H7 (cell line): ENCODE measurements around the gene SLC37A2. TPM values are rescaled to one million over a fixed set of nuclear protein-coding genes. Genes with fewer than 3 reads are reported as not detected.

ENCODE experiments used
- DNase-seq: peaks from one replicate; pipeline ENCODE4 v3.0.0; 2012
- H3K27me3 ChIP-seq: 2 replicates; pipeline ENCODE4 v1.6.0; 2011; ENCODE audit warnings: mild to moderate bottlenecking, low read length; ENCODE audit not compliant: control insufficient read depth, insufficient read depth
- H3K36me3 ChIP-seq: replicated peaks from 2 replicates; pipeline ENCODE4 v1.5.1; 2011; ENCODE audit warnings: low read length; ENCODE audit not compliant: control insufficient read depth, insufficient read depth
- H3K4me3 ChIP-seq: 2 replicates; pipeline ENCODE4 v1.5.1; 2011; ENCODE audit warnings: low read depth, mild to moderate bottlenecking, control low read depth, low read length, moderate library complexity; ENCODE audit not compliant: insufficient read depth
- total RNA-seq: library from RNA; depleted of rRNA; stranded (reverse); fragments of >200 nt; shearing (Covaris generic); gene quantifications from 2 replicates; pipeline ENCODE4 v1.2.3, GENCODE V29; 2014

Gene SLC37A2
- total RNA-seq, 1 experiment from 2014 or later: 0.73 TPM

DNA sequence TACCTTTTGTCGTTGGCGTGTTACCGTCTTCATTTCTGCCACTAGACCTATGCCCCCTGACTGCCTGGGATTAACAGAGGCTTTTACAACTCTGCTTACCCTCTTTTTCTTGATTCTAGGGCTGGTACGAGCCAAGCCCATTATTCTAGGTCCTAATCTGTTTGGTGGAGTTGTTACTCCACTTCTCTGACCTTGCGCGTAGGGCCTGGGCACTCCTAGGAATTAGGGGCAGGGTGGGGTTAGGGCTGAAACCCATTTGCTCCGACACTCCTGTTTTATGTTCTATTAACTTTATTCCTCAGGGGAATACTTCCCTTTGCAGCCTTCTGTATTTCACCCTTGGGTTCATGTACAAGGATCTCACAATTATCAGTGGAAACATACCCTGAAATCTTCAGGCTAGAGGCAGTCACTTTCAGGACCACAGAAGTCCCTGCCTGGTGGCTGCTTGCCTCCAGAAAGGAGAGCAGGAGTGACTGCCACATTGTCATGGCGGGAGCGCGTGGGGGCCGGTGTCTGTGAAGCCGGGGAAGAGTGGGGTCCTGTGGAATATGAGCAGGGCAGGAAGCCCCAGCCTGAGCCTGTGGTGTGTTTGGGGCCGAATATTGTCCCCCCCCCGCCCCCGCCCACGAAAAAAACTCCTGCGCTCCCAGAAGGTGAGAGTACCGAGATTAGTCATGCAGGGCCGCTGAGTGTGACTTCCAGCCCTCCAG, 731 bp upstream of the SLC37A2 start:
- Histone ChIP-seq H3K36me3 (no peaks in the 10 kb centered on the region), H3K27me3 (peaks cover 50% of the 10 kb centered on the region), H3K4me3 (peak overlapping the region; percentile 70)
- DNase-seq: peak; percentile 47

DNA sequence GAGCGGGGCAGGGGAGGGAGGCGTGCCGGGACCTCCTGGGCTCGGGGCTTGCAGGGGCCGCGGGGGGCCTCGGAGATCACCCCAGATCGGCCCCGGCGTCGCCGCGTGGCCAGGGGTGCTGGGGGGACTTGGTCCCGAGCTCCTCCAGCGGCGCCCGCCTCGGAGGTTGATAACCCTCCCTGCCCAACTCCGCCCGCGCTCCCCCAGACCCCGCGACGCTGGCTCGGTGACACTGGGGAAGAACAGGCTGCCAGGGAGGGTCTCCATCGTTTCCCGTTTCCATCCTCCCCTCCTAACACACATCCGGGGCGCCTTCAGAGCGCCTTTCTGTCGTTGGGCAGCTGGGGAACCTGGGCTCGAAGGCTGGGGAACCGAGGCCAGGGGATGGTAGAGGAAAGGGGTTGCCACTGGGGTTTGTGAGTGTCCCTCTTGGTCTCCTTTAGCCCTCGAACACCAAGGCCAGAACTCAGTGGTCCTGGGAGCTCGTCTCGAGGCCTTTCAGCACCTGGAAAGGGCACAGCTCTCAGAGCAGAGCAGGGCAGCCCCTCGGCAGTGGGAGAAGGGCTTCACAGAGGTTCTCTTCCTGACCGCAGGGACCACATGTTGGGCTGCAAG, 431 bp downstream of the SLC37A2 start:
- DNase-seq: peak; percentile 75

DNA sequence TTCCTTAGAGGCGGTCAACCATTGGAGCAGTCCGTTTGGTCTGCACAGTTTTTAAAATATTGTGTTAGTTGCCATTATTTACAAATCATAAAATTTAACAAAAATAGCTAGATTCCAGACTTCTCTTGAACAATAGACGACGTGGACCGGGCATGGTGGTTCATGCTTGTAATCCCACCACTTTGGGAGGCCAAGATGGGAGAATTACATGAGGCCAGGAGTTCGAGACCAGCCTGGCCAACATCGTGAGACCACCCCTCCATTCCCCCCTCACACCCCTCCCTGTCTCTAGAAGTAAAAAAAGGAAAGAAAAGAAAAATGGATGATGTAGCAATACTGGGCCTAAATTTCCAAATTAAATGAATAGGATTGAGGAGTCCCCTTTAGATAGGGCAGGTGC, 965 bp downstream of the SLC37A2 start:
- H3K27me3 ChIP-seq: peaks cover 50% of the 10 kb centered on the region

More for the DNA sequence above, 431 bp downstream of the SLC37A2 start:
- H3K4me3 ChIP-seq: peak overlapping the region; percentile 70
- H3K36me3 ChIP-seq: no peaks in the 10 kb centered on the region
- peaks cover 50% of the 10 kb centered on the region for H3K27me3 ChIP-seq

DNA sequence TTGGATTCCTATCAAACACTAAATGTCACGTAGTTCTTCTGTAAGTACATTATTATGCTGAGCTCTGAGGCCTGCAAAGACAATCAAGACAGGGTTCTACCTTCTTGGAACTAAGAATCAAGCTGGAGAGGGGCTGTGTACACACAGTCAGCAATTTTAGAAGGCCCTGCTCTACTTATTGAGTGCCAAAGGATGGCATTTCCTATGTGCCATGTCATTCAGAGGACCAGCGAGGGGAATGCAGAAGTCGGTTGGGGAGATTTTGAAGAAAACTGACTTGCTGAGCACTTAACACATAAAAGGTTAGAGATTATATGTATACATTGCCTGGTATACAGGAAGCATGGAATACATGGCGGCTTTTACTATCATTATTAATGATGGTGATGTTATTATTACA, 5.3 kb downstream of the SLC37A2 start:
- Histone ChIP-seq H3K36me3 (no peaks in the 10 kb centered on the region), H3K4me3 (no peak overlapping the region), H3K27me3 (peaks cover 24% of the 10 kb centered on the region)
- DNase-seq: no peak

More for the DNA sequence above, 965 bp downstream of the SLC37A2 start:
- H3K4me3 ChIP-seq: peak overlapping the region; percentile 70
- DNase-seq: no peak
- no peaks in the 10 kb centered on the region for H3K36me3 ChIP-seq

DNA sequence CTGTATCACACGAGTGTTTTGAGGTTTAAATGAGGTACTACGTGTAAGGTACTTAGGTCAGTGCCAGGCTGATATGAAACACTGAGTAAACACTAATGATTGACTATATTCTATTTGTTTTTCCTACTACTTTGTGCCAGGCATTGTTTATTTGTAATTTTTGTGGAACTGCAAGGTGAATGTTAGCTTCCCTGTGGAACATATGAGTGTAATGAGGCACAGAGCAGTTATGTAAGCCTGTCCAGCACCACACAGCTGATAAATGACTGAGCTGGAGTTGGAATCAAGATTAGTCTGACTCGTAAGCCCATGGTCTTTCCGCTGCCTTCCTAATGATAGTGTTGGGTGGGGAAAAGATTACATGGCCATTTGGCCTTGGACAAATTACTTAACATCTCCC, 5.9 kb downstream of the SLC37A2 start:
- no peak for DNase-seq
- Histone ChIP-seq H3K36me3 (no peaks in the 10 kb centered on the region), H3K27me3 (peaks cover 18% of the 10 kb centered on the region), H3K4me3 (no peak overlapping the region)

DNA sequence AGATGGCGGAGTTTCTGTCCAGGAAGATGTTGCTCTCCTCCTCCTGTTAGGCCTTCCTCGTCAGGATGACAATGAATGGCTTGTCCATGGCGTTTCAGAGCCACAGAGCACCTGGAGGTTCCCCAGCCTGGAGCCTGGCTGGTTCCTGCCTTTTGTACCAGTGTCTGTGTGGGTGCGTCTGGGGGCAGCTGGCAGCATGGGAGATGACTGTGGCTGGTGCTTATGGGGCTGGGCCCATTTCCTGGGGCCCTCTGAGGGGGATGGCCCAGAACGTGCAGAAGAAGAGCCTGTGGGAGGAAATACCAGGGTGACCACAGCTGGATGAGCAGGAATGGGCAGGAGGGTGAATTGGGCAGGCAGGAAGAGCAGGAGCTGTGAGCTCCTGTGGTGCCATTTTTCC, 6.7 kb downstream of the SLC37A2 start:
- no peak for DNase-seq
- Histone ChIP-seq H3K27me3 (peaks cover 10% of the 10 kb centered on the region), H3K36me3 (no peaks in the 10 kb centered on the region)

DNA sequence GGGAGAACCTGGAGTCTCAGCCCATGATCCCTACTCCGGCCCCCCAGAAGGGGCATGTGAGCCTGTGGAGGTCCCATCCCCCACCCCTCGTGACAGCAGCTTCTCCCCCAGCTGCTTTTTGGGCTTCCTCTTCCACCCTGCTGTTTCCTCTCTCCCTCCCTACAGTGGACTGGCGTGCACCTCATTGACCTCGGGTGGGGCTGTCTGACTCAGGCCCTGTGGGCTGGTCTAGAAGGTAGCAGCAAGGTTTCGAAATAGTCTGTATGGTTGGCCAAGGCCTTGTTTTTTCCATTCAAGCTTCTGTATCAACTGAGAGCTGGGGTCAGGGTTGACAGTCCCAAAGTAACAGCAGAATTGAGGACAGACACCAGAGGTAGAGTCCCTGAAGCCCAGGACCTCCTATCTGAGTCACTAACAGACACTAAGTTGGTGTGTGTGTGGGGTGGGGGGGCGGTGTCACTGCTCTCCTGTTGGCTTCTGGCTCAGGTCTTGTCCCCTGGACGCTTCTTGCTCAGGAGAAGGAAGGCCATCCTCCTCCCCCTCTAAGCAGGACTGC, 7.7 kb downstream of the SLC37A2 start:
- DNase-seq: peak; percentile 45
- Histone ChIP-seq H3K36me3 (no peaks in the 10 kb centered on the region), H3K27me3 (peaks cover 4% of the 10 kb centered on the region; the same call in 1 of the 2 replicates), H3K4me3 (no peak overlapping the region)

More for the DNA sequence above, 6.7 kb downstream of the SLC37A2 start:
- H3K4me3 ChIP-seq: no peak overlapping the region

DNA sequence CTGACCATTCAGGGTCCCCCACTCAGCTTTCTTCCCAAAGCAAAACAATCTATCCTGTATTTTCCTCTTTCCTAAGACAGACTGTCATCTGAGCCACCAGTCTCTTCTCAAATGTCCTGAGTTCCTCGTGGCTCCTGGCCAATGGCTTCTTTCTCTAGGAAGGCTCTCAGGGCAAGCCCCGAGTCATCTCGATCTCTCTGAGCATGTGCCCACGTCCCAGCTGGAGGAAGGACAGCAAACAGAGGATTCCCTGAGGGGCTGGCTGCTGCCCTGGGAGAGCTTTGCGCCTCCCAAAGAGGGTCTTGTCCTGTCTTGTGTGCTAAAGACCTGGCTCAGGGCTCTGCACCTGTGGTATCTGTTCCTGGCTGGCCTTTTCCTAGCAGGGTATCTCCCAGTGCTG, 8.3 kb downstream of the SLC37A2 start:
- no peaks in the 10 kb centered on the region; the same call in 1 of the 2 replicates for H3K27me3 ChIP-seq
- H3K36me3 ChIP-seq: no peaks in the 10 kb centered on the region
- H3K4me3 ChIP-seq: no peak overlapping the region
- peak; percentile 37 for DNase-seq

DNA sequence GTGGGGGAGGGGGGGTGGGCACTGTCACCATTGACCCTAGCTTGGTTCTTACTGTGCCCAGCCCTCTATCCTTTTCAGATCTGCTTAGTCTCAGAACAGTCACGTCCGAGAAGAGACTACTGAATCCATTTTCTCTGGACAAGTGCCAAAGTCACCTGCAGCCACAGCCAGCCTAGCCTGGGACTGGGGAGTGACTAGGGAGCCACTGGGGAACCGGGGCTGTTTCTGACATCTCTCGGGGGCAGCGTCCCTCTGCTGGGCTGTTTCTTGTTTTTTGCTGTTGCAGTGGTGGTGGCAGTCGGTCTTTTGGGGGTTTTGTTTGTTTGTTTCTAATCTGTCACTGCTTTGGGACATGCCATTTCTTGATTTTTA, 8.7 kb downstream of the SLC37A2 start:
- Histone ChIP-seq H3K36me3 (no peaks in the 10 kb centered on the region), H3K4me3 (no peak overlapping the region), H3K27me3 (no peaks in the 10 kb centered on the region; the same call in 1 of the 2 replicates)
- peak; percentile 37 for DNase-seq

DNA sequence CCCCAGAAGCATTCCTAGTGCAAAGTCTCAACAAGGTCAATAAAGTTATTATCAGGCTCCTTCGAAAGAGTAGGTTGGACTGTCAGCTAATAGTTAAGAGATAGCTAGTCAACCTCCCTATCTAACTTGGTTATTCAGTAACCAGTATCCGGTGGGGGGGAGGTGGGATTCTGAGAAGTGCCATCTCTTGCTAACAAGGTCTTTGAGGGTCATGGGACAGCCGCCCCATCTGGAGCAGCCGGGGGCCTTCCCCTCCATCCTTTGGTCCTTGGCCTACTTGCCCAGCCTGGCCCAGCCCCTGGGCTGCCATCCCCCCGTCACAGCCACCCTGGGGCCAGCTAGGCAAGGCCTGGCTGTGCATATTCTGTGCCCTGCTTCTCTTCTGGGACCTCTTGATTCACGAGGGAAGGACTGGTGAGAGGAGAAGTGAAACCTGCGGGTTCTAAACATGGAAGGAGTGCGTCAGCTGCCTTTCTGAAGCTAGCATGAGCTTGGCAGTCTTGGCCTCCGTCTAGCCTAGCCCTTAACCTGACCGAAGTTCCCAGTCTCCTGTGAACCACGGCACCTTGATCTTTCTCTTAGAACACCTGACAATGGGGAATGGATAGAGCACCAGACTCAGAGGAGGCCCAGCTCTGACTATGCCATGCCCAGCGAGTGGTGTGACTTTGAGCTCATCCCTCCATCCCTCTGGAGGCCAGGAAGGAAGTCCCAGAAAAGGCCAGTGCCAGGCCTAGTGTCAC, 9.3 kb downstream of the SLC37A2 start:
- DNase-seq: peak; percentile 24
- no peak overlapping the region for H3K4me3 ChIP-seq
- H3K36me3 ChIP-seq: no peaks in the 10 kb centered on the region
- H3K27me3 ChIP-seq: no peaks in the 10 kb centered on the region; the same call in 1 of the 2 replicates

DNA sequence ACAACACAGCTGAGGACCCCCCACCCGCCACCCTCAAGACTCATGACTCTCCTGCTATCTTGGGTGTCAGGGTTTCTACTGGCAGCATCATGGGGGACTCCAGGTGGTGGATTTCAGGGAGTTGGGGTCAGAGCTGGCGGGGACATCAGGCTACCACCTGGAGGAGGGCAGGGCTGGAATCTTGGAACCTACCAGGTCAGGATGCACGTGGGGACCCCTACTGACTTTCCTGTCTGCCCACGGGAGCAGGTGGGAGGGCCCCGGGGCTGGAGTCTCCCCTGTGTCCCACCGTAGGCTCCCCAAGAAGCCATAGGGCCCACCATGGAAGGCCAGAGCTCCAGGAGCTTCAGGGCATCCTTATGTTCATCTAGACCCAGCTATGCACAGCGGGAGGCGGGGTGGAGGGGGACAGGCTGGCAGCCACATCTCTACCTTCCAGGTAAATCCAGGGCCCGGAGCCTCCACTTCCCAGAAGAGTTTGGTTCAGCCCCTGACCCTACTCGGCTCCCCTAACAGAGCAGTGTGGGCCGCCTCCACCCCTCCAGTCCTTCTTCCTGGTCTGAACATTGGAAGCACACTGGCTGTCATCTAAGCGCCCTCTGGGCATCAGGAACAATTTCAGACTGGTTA, 10.0 kb downstream of the SLC37A2 start:
- peak; percentile 37 for DNase-seq
- Histone ChIP-seq H3K4me3 (no peak overlapping the region), H3K27me3 (no peaks in the 10 kb centered on the region; the same call in 1 of the 2 replicates), H3K36me3 (no peaks in the 10 kb centered on the region)

DNA sequence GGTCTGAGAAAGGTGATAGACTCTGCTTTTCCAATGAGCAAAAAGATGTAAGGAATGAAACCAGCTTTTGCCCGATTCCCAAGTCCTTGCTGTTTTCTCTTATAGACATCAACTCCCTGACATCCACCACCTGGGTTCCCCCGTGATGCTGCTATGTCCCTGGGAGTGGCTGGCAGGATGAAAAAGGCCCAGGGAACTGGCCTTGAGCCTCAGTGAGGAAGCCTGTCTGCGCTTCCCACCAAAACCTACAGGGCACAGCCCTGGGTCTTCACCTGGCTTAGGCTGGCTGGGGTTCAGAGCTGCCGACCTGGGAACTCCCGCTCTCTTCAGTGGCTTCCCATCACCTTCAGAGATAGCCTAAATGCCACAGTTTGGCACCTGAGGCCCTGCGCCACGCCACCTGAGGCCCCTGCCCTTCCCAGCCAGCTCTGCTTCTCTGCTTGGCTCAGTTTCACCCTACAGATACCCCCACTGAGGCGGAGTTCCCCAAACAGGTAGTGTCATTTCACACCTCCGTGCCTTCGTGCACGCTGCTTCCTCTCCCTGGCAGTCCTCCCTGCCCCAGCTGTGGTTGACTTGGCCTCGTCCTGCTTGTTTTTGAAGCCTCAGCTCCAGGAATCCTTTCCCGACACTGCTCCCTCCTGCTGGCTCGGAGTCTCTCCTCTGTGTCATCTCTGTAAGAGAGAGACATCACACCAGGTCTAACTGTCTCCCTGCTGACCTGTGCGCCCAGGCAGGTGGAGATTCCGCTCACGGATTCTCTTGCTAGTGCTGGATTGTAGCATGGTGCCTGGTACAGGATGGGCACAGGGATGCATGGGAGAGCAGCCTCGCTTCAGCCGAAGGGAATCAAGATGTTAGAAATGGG, 10.7 kb downstream of the SLC37A2 start:
- Histone ChIP-seq H3K36me3 (no peaks in the 10 kb centered on the region), H3K27me3 (no peaks in the 10 kb centered on the region; the same call in 1 of the 2 replicates), H3K4me3 (no peak overlapping the region)
- peak; percentile 58 for DNase-seq

DNA sequence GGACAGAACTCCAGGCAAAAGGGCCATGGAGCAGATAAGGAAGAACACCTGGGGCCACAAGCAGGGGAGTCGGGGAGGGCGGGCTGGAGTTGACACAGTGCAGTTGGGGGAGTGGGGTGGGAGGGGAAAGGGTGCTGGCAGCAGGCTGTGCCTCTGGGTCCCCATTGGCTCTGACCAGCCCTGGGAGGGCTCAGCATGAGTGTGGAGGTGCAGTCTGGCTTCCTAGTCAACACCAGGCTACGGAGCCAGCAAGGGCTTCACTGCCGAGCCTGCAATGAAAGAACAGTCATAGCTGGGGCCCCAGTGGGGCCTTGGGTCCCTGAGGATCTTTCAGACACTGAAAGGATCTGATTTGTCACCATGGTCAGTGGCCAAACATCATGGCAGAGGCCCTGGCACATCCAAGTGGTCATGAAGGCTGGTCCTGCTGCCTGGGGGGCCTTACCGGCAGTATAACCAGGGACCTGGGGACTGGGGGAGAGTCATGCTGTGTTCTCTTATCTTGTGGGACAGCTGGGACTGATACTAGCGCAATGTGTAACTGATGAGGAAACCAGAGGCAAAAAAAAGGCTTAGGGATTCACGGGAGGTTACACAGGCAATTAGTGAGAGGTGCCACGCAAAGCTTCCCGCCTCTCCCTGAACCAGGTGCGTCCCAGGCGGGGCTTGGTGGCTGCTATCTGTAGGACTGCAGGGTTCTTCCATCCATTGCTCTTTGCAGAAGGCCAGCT, 11.6 kb downstream of the SLC37A2 start:
- peak; percentile 57 for DNase-seq
- Histone ChIP-seq H3K36me3 (no peaks in the 10 kb centered on the region), H3K27me3 (no peaks in the 10 kb centered on the region; the same call in 1 of the 2 replicates), H3K4me3 (no peak overlapping the region)
